Activated T-cell treated with anti-CD3 and anti-CD28 coated beads for 24 hours (primary cell): Measurements from ENCODE around the gene TAX1BP1.

Experiments used
- DNase-seq: peaks from one replicate; pipeline ENCODE4 v3.0.0-alpha.2; 2020; ENCODE audit warnings: low read depth

TAX1BP1 gene

DNA sequence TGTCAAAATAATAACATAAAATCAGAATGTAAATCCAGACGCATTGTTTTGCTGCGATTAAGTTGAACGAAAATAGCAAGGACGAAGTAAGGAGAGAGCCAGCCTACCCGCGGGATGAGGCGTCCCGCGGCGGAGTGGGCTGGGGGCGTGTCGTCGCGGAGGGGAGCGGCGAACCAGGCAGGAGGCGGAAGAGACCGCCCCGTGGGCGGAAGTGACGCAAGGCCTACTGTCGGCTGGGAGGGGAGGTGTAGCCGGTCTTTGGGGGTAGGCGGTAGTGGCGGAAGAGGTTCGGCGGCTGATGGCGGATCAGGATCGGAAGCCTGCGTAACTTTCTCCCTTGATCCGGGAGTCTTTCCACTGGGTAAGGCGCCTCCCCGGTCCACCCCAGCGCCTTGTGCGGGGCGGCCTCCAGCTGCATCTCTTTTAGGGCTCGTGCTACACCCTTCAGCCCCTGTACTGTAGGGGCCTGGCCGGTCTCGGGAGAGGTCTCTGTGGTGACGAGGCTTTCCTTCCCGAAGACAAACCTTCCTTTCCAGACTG is at the start of gene TAX1BP1:
TSS of gene TAX1BP1 (plus strand) at position 254 of the 540 bp plus-strand sequence. CDS start 8,363 bp downstream, outside the sequence.
- DNase-seq, result peak; percentile 93

GRCh38 chr7:27690649-27691048 is 49.3 kb upstream of the TAX1BP1 start:
- DNase-seq, result no peak

- no peak for DNase-seq
Measured at GRCh38 chr7:27693794-27694193, 46.2 kb upstream of the TAX1BP1 start.

GRCh38 chr7:27695096-27695495 is 44.9 kb upstream of the TAX1BP1 start:
- no peak for DNase-seq

GRCh38 chr7:27697861-27698430 is 42.0 kb upstream of the TAX1BP1 start:
- DNase-seq, result no peak

DNA sequence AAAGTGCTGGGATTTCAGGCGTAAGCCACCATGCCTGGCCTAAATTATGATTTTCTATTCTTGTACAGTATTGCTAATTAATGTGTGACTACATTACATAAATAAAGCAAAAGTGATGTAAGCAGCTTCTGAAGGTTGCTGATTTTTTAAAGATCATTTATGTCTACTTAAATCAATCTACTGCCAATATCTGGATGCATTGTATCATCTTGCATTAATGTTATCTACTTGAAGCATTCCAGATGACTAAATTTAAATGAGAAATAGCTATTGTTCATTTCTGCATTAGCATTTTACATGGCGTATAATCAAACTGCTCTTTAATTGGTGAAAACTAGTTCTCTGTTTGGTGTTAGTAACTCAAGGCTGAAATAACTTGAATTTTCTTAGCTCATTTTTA is 40.2 kb upstream of the TAX1BP1 start:
- no peak for DNase-seq

DNA sequence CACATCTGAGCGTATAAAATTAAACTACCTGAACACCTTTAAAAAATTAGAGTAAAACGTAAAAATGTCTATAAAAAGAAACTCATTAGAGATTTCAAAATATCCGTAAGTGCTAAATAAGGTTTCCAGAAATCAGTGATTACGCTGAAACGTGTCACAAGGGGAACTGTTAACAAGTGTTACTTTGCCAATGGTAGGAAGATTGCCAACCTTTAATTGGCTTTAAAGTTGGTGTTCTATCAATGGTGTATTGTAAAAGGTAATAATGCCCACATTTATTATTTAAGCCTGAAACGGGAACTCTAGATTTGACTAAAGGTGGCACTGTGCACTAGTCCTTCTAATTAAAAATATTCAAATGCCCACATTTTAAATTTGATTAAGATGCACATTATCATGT is 39.5 kb upstream of the TAX1BP1 start:
- DNase-seq, result no peak

GRCh38 chr7:27703181-27703580 is 36.8 kb upstream of the TAX1BP1 start:
- no peak for DNase-seq

DNA sequence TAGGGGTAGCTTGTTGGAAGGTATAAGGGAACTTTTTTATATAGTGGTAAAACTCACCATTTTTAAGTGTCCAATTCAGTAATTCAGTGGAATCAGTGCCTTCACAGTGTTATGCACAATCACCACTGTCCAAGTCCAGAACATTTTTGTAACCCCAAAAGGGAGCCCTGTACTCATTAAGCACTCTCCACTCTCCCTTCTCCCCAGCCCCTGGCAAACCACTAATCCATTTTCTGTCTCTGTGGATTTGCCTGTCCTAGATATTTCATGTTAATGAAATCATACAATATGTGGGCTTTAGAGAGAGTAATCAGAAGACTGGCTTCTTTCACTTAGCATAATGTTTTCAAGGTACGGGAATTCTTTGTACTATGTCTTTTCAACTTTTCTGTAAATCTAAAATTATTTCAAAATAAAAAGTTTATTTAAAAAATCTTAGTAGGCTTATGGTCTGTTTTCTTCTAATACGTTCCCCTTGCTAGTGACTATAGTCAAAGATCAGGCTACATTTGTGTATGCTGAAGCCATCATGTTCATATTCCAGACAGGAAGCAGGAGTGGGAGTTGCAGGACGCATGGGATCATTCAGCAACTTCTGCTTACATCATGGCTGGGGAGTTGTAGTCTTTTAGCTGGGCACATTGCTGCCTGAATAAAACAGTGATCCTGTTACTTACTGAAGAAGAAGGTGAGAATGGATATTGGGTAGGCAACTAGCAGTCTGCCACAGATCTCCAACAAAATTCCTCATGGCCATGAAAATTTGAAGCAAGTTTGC is 35.4 kb upstream of the TAX1BP1 start:
- no peak for DNase-seq

GRCh38 chr7:27705200-27705594 is 34.8 kb upstream of the TAX1BP1 start:
- no peak for DNase-seq

GRCh38 chr7:27708485-27708884 is 31.5 kb upstream of the TAX1BP1 start:
- no peak for DNase-seq

GRCh38 chr7:27709137-27710075 is 30.6 kb upstream of the TAX1BP1 start:
- DNase-seq, result no peak

GRCh38 chr7:27712217-27712616 is 27.7 kb upstream of the TAX1BP1 start:
- no peak for DNase-seq

DNA sequence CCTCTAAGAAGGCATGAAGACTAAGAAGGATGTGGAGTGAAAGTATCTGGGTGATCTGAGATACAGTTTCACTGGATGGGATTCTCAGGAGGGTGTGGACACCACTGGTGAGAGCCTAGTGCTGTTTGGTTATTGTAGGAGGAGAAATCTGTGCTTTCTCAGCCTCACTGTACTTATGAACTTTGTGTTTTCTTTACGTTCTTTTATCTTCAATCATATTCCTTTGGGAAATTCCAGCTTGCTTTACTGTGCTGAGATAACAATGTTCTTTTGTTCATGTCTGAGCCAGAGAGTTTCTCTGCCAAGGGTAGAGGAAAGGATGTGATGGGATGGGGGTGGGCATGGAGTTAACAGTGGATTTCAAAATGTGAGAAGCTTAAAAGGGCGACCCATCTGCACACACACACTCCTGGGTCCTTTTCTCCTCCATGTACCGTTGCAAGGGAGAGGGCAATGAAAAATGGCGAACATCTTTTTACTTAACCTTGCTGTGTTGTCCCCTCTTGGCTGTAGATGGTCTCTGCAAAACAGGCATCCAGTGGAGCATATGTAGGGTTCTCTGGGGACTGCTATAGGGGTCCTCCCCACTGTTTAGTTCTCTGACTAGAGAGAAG is 25.0 kb upstream of the TAX1BP1 start:
- no peak for DNase-seq

DNA sequence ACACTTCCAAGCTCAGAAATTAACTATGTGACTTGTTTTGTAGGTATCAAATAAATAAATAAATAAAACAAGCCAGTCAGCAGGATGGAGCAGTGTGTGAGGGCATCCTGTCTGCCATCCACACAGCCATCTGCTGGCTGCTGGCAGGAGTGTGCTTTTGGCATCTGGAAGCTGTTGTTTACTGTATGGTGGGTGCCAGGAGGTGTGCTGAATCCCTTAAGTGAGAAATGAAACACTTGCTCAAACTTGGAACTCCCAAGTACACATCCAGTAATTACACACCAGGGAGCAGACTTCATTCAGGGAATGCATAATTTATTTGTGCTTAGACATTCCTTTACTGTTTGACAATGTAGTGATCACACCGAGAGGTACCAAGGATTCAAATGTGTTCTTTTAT is 16.9 kb upstream of the TAX1BP1 start:
- DNase-seq, result no peak

DNA sequence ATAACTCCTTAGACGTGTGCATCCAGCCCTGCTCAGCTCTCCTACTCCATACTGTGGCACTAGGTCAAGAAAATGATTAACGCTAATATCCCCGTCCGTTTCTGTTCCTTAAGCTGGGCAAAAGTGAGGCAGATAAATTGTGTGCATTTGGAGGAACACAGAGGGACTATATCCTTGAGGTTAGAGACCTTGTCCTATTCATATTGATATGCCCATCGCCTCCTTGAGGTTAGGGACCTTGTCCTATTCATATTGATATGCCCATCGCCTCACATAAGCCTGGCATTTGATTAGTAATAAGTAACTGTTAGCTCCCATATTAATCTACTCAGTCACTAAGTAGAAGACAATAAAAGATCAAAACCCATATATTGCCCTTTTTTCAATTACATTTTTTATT is 12.9 kb upstream of the TAX1BP1 start:
- no peak for DNase-seq

DNA sequence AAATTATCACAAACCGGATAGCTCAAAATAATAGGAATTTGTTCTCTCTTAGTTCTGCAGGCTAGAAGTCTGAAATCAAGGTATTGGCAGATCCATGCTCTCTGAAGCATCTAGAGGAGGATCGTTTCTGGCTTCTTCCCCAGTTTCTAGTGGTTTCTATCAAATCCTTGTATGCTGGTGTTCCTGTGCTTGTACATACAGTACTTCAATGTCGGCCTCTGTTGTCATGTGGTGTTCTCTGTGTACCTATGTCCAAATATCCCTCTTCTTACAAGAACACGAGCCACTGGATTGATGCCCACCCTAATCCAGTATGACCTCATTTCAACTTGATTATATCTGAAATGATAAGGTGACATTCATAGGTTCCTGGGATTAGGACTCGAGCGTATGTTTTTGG is 9.8 kb upstream of the TAX1BP1 start:
- no peak for DNase-seq

DNA sequence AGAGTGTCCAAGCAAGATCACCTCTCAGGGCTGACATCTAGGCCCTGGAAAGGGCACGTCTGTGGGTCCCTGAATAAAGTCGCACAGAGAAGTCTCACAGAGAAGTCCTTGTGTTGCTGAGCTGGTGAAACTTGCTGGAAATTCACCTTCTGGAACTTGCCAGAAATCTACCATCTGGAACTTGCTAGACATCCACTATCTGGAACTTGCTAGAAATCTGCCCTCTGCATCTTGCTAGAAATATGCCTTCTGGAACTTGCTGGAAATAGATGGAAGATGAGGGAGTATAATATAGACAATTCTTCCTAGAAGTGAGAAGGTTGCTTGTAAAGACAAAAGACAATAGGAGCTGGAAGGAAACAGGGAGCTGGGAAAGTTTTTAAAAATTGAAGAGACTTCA is 5.4 kb upstream of the TAX1BP1 start:
- DNase-seq, result no peak

DNA sequence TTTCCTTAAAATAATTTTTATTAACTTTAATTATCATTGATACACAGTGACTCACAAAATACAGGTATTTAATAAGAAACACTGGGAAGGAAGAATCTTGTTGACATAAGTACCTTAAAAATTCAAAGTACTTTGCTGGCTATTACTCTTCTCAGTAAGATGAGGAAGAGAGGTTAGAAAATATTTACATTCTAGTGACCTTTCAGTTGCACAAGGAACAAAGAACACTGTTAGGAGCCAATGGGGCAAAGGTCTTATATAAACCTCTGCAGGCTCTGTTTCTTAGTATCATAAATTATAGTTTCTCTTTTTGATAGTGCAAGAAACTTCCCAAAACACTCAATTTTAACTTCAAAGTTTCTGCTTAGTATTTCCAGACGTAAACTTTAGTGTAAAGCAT is 4.8 kb upstream of the TAX1BP1 start:
- DNase-seq, result no peak

- no peak for DNase-seq
Measured at GRCh38 chr7:27735831-27736230, 4.1 kb upstream of the TAX1BP1 start.

GRCh38 chr7:27737178-27737577 is 2.8 kb upstream of the TAX1BP1 start:
- DNase-seq, result no peak

GRCh38 chr7:27737616-27738015 is 2.3 kb upstream of the TAX1BP1 start:
- DNase-seq, result no peak
